Hindlimb muscle (tissue), 1 donor: ENCODE data around the gene MEF2B. TPM values are rescaled to one million over a fixed set of nuclear protein-coding genes. Genes with fewer than 3 reads are reported as not detected.
A peak's percentile ranks its signal among the peaks of the same experiment; 100 is the strongest.
"Not testable (repeated sequence)": the region's sequence is repeated elsewhere in the genome, so short reads cannot be mapped to it uniquely, and the experiment has no call there.

Experiments
- DNase-seq: peaks from one replicate; pipeline ENCODE4 v3.0.0-alpha.2; 2013
- polyA plus RNA-seq: library from polyadenylated mRNA; unstranded; fragments of 120-200 nt; gene quantifications from one replicate; pipeline ENCODE4 v1.2.1, GENCODE V29; 2013; ENCODE audit not compliant: insufficient read length

The MEF2B gene
- polyA plus RNA-seq, 1 donor = 2.8 TPM

- no peak for DNase-seq
Observed at GRCh38 chr19:19192910-19193423, 22.9 kb upstream of the MEF2B start.

DNA sequence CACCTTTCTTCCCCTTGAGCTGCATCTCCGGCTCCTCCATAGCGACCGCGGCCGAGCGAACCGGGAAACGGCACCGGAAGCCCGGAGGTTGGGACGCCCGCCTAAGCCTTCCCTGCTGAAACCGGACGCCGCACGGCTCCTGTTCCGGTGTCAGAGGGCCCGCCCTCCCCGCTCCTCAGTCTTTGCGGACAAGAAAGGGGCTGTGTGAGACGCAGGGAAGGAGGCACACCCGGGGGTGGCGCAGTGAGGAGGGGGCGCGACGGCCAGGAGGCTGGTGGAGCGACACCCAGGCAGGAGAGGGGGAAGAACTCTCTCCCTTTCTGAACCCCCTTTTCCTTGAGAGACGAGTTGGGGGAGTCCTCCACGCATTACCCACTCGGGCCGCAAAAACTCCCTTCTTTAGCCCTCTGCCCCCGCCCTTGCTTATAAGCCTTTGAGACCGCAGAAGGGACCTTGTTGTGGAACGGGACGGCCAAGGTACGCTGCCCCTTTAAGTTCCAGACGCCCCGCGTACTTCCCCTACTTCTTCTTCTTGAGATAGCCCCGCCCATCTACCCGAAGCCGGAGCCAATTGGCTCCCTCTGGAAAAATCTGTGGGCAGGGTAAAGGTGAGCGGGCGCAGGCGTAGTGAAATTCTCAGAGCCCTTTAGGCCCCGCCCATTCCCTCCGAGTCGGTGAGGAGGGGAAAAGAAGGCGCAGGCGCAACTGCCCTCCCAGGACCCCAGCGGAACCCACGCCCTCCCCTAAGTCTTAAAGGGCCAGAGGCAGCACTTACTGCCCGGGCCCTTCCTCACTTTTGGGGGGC is 22.2 kb upstream of the MEF2B start, which contains the start of the genes BORCS8 and RFXANK:
TSS of gene BORCS8 (minus strand) at position 75 of the 805 bp plus-strand sequence. CDS start at position 40, 35 bp downstream.
TSS of gene RFXANK (plus strand) at position 181 of the 805 bp plus-strand sequence. CDS start 1,689 bp downstream, outside the sequence.
- peak; percentile 100 for DNase-seq

GRCh38 chr19:19191768-19192077 is 21.7 kb upstream of the MEF2B start:
- DNase-seq = no peak

DNA sequence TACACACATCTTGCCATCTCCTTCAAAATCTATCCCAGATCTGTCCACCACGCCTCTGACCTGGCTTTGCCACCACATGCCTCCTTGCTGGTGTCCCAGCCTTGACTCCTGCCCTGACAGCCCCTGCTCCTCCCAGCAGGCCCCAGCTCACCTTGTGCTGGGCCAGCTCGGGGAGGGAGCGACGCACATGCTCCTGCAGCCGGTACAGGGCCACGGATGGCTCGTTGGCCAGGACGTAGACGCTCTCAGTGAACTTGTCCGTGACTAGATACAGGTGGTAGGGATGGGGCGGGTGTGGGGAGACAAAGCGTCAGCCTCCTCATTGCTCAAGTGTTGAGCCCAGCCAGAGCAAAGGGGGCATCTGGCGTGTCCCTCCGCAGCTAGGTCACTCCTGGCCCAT is 16.7 kb upstream of the MEF2B start:
- DNase-seq = no peak

DNA sequence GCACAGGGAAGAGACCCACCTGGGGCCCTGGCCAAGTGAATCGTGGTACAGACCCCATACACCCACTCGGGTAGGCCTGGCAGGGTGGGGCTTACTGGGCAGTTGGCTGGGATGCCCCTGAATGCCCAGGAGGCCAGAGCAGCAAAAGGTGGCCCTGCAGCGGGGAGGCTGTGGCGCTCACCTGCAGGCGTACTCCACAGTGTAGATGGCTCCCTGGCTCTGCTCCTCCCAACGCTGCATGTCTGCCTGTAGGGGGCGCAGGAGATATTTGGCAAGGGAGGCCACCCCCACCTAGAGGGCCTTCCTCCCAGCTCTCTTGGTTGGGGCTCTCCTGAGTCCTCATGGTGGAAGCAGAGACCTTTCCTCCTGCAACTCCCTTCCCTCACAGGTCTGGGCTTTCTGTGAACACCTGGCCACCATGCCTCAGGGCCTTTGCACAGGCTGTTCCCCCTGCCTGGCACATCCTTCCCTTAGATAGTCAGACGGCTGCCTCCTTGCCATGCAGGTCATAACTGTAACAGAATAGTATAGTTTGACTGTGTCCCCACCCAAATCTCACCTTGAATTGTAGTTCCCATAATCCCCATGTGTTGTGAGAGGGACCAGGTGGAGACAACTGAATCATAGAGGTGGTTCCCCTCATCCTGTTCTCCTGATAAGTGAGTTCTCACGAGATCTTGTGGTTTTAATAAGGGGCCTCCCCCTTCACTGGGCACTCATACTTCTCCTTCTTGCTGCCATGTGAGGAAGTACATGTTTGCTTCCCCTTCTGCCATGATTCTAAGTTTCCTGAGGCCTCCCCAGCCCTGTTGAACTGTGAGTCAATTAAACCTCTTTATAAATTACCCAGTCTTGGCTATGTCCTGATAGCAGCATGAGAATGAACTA is 16.0 kb upstream of the MEF2B start:
- DNase-seq = no peak

DNA sequence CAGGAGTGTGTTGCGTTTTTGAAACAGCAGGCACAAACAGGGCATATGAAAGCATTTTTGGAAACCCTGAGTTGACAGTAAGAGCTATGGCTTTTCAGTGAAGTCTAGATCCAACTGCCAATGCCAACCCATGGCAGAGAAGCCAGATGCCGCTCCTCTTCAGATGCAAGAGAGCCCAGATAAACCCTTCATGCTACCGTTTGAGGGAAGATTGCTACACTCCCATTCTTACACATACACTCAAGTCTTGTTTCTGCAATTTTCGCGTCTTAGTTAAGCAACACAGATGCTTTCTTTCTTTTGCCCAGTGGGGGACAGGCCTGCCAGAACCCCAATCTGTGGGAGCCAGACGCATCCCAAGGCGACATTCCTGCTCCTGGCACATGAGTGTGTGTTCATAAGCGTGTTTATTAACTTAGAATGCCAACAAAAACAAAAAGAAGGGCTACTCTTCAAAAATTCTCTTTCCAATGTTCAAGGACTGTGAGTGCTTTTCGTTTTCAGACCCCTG is 11.5 kb upstream of the MEF2B start:
- no peak for DNase-seq

GRCh38 chr19:19179548-19180441 is 9.7 kb upstream of the MEF2B start:
- DNase-seq = no peak

DNA sequence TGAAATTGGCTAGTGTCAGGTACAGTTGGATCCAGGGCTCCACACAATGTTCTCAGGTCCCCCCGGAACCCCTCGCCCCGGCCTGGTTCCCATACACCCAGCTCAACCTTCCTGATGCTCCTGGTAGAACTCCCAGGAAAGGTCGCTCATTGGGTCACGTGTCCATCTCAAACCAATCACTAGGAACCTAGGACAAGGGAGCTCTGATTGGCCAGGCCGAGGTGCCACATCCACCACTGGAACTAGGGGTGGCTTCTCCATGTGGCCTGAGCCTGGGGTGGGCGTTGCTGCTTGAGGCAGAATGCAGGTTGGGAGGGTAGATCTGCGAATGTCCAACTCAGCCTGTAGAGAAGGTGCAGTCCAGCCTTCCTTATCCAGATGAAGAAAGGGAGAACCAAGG is 6.9 kb upstream of the MEF2B start:
- no peak for DNase-seq

DNA sequence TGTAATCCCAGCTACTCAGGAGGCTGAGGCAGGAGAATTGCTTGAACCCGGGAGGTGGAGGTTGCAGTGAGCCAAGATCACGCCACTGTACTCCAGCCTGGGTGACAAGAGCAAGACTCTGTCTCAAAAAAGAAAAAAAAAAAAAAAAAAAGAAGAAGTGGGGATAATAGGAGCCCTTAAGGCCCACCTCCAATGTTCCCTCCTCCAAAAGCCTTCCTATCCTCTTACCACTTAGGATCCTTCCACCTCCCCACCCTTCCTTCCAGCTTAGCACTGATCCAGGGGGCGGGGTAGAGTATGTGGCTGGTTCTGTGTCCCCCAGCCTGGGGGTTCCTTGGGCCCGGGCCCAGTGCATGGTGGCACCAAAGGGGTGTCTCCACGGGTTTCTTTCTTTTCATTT is 3.2 kb upstream of the MEF2B start:
- not testable (repeated sequence) for DNase-seq

DNA sequence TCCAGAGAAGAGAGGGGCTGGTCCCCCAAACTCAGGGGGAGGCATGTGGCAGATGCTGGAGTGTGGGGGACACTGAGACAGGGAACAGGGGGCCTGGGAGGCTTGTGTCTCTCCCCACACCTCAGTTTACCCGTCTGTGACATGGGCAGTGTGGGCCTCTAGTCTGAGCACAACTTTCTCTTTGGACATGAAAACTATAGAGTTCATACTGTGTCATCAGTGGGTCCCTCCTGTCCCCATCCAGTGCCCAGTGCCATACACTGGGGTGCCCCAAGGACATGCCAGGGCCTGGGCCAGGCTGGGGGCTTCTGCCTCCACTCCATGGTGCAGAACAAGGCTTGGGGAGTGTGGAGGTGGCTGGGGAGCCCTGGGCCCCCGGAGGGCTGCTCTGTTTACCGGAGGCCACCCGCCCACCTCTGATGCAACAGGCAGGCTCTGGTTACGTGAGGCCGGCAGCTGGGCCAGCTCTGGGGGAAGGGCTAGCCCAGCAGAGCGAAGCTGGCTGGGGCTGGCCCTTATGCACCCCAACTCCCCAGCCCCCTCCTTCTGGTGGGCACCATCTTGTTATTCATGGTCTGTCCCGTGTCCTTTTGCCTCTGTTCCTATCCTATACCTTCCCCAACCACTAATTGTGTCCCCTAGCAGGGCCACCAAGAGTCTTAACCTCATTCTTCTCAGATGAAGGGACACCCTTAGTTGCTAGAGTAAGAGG is 1.9 kb upstream of the MEF2B start:
- DNase-seq = no peak

GRCh38 chr19:19170873-19171672 is 1.0 kb upstream of the MEF2B start:
- no peak for DNase-seq

GRCh38 chr19:19169236-19170052 is 619 bp downstream of the MEF2B start:
- DNase-seq = no peak

- no peak for DNase-seq
Observed at GRCh38 chr19:19167612-19168011, 2.5 kb downstream of the MEF2B start.

- DNase-seq = no peak
Observed at GRCh38 chr19:19165396-19165795, 4.7 kb downstream of the MEF2B start.

GRCh38 chr19:19162495-19162894 is 7.6 kb downstream of the MEF2B start:
- DNase-seq = no peak

DNA sequence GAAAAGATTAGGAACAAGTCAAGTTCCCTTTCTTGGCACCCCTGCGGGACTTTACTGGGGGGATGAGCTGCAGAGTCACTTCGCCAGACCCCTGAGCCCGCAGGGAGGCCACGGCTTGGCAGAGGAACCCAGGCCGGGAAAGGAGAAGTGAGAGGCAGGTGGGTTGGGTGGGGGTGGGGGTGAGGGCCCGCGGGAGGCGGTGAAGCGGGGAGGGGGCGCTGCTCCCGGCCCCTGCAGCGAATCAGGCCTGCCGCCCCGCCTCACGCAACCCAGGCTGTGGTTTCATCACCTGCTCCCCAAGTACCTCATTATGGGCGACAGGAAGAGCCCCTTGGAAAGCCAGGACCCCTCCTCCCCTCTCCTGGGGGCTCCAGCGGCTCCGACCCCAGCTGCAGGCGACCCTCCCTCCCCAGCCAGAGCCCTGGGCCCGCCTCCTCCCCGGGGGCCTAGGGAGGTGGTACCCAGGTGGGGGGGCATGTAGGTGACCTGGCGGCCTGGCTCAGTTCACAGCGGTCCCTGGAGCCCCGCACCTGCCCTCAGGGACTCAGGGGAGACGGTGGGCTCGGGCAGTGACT is 9.5 kb downstream of the MEF2B start:
- no peak for DNase-seq

DNA sequence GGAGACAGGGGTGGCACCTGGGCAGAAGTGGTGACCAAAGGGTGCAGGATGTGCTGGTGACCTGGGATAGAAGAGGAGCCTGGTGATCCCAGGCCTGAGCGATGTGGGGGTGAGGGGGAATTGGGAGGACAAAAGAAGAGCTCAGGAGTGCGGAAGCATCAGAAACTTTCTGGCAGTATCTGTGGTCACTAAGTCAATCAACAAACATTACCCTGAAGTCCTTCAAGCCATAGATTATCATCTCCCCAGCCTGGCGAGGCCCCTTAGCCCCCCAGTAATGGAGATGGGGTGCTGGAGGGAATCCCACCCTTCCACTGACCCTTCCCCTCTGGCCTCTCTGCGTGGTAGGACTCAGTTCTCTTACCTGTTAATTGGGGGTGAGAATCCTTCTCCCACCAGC is 10.5 kb downstream of the MEF2B start:
- DNase-seq = no peak

- DNase-seq = no peak
Observed at GRCh38 chr19:19157808-19158207, 12.3 kb downstream of the MEF2B start.
